HepG2 (cell line): ENCODE data around the gene ENO1.

Experiments used
- ASH2L ChIP-seq: fragments of 300-600, 200-600 bp; sonication (generic); IDR thresholded peaks from 2 replicates; pipeline ENCODE4 v1.7.0; 2017; ENCODE audit warnings: low read depth, mild to moderate bottlenecking, moderate library complexity, mixed read lengths, low read length; ENCODE audit not compliant: insufficient read length
- CEBPG ChIP-seq: IDR thresholded peaks from 2 replicates; pipeline ENCODE4 v1.6.1; 2016
- CHD4 ChIP-seq: fragments of 200-600 bp; sonication (generic); IDR thresholded peaks from 2 replicates; pipeline ENCODE4 v1.7.0; 2017; ENCODE audit warnings: mild to moderate bottlenecking, low read length, borderline replicate concordance
- CREB1 ChIP-seq, 2 experiments: fragments of 450-650 bp in 1 of 2; IDR thresholded peaks; 2 replicates each; pipeline ENCODE4 v1.6.1; 2016 to 2017; ENCODE audit warnings: control low read depth in 1 of 2, mild to moderate bottlenecking in 1 of 2, missing compliant biosample characterization in 1 of 2, missing genetic modification characterization in 1 of 2
- EP300 ChIP-seq, 3 experiments: sonication (generic) in 1 of 3; formaldehyde crosslinking in 1 of 3; IDR thresholded peaks; 2 replicates each; pipeline versions ENCODE4 v1.5.1 to v1.6.1; 2011 to 2020; ENCODE audit warnings: low read depth in 2 of 3, low read length in 2 of 3, borderline replicate concordance in 1 of 3, improper control_type of control experiment in 1 of 3, mild to moderate bottlenecking in 1 of 3, missing genetic modification reagents in 1 of 3, moderate library complexity in 1 of 3
- GLI4 ChIP-seq: sonication (generic); formaldehyde crosslinking; IDR thresholded peaks from 2 replicates; pipeline ENCODE4 v1.5.1; 2020; ENCODE audit warnings: missing genetic modification reagents, mild to moderate bottlenecking, moderate library complexity, borderline replicate concordance
- TBL1XR1 ChIP-seq: fragments of 150-350 bp; IDR thresholded peaks from 2 replicates; pipeline ENCODE4 v1.6.1; 2014; ENCODE audit warnings: borderline replicate concordance, low read length; ENCODE audit not compliant: partially characterized antibody
- TCF12 ChIP-seq, 2 experiments: fragments of 450-650 bp in 1 of 2; sonication (generic) in 1 of 2; formaldehyde crosslinking in 1 of 2; IDR thresholded peaks; 2 replicates each; pipeline versions ENCODE4 v1.6.1 to v1.8.0; 2017 to 2022; ENCODE audit warnings: antibody characterized with exemption in 1 of 2, mild to moderate bottlenecking in 1 of 2, missing genetic modification reagents in 1 of 2, moderate library complexity in 1 of 2
- ZNF207 ChIP-seq: fragments of 450-650 bp; IDR thresholded peaks from 2 replicates; pipeline ENCODE4 v1.6.1; 2016; ENCODE audit warnings: antibody characterized with exemption, borderline replicate concordance
- TF ChIP-seq, protein P1 (sequence below): sonication (generic); formaldehyde crosslinking; IDR thresholded peaks from 2 replicates; pipeline ENCODE4 v1.5.0; 2020; ENCODE audit warnings: mild to moderate bottlenecking, missing genetic modification reagents, moderate library complexity
- TF ChIP-seq, protein P2 (sequence below): sonication (generic); formaldehyde crosslinking; IDR thresholded peaks from 2 replicates; pipeline ENCODE4 v1.4.0; 2020; ENCODE audit warnings: mild to moderate bottlenecking, missing genetic modification reagents
- TF ChIP-seq, protein P3 (sequence below): sonication (generic); formaldehyde crosslinking; IDR thresholded peaks from 2 replicates; pipeline ENCODE4 v1.4.0; 2020; ENCODE audit warnings: mild to moderate bottlenecking, missing genetic modification reagents
- TF ChIP-seq, protein P4 (sequence below): IDR thresholded peaks from 2 replicates; pipeline ENCODE4 v1.6.1; 2012; ENCODE audit warnings: inconsistent platforms

DNA sequence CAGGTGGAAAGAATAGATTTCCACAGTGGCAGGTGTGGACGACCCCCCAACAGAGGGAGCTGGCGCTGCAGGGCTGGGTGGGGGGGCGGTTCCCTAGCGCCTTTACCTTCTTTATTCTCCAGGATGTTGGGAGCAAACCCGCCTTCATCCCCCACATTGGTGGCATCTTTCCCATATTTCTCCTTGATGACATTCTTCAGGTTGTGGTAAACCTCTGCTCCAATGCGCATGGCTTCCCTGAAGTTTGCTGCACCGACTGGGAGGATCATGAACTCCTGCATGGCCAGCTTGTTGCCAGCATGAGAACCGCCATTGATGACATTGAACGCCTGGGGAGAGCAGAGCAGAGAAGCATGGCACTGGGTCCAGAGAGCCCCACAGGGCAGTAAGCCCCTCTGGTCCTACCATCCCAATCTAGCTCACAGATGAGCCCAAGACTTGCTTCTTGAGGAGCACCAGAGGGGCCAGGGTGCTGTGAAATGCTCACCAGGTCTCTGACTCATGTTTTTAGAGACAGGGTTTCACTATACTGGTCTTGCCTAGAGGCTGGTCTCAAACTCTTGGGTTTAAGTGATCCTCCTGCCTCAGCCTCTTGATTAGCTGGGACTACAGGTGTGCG is 12.2 kb downstream of the ENO1 start:
- TF ChIP-seq CHD4 (no peak), CREB1 (IDR thresholded peaks at IDR 0.05) (no peak), CREB1 (CRISPR knock-in tag; IDR thresholded peaks at IDR 0.05) (no peak), ASH2L (no peak), TCF12 (IDR thresholded peaks at IDR 0.05) (no peak), TCF12 (CRISPR knock-in tag; IDR thresholded peaks at IDR 0.05) (no peak), CEBPG (no peak), ZNF207 (no peak), TBL1XR1 (no peak), GLI4 (no peak), EP300 (IDR thresholded peaks at IDR 0.05; ENCODE audit: low read depth in 2 of 2, low read length in 2 of 2) (no peak), EP300 (CRISPR knock-in tag; IDR thresholded peaks at IDR 0.05; ENCODE audit: borderline replicate concordance) (no peak)
- TF ChIP-seq, protein P1, sequence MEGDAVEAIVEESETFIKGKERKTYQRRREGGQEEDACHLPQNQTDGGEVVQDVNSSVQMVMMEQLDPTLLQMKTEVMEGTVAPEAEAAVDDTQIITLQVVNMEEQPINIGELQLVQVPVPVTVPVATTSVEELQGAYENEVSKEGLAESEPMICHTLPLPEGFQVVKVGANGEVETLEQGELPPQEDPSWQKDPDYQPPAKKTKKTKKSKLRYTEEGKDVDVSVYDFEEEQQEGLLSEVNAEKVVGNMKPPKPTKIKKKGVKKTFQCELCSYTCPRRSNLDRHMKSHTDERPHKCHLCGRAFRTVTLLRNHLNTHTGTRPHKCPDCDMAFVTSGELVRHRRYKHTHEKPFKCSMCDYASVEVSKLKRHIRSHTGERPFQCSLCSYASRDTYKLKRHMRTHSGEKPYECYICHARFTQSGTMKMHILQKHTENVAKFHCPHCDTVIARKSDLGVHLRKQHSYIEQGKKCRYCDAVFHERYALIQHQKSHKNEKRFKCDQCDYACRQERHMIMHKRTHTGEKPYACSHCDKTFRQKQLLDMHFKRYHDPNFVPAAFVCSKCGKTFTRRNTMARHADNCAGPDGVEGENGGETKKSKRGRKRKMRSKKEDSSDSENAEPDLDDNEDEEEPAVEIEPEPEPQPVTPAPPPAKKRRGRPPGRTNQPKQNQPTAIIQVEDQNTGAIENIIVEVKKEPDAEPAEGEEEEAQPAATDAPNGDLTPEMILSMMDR (CRISPR knock-in tag) = no peak
- TF ChIP-seq, protein P2, sequence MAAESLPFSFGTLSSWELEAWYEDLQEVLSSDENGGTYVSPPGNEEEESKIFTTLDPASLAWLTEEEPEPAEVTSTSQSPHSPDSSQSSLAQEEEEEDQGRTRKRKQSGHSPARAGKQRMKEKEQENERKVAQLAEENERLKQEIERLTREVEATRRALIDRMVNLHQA (CRISPR knock-in tag) = no peak
- TF ChIP-seq, protein P3, sequence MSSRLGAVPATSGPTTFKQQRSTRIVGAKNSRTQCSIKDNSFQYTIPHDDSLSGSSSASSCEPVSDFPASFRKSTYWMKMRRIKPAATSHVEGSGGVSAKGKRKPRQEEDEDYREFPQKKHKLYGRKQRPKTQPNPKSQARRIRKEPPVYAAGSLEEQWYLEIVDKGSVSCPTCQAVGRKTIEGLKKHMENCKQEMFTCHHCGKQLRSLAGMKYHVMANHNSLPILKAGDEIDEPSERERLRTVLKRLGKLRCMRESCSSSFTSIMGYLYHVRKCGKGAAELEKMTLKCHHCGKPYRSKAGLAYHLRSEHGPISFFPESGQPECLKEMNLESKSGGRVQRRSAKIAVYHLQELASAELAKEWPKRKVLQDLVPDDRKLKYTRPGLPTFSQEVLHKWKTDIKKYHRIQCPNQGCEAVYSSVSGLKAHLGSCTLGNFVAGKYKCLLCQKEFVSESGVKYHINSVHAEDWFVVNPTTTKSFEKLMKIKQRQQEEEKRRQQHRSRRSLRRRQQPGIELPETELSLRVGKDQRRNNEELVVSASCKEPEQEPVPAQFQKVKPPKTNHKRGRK (CRISPR knock-in tag) = no peak
- TF ChIP-seq, protein P4, sequence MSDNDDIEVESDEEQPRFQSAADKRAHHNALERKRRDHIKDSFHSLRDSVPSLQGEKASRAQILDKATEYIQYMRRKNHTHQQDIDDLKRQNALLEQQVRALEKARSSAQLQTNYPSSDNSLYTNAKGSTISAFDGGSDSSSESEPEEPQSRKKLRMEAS = no peak
